Colonic mucosa (tissue), 4 donors: ENCODE measurements around the gene C1orf198. TPM values are rescaled to one million over a fixed set of nuclear protein-coding genes. Genes with fewer than 3 reads are reported as not detected.

Source experiments
- DNase-seq: peaks from one replicate; pipeline ENCODE4 v3.0.0-alpha.2; 2020
- H3K27ac ChIP-seq: fragments of 200-600 bp; one replicate; pipeline ENCODE4 v1.8.0; 2021
- H3K27me3 ChIP-seq: fragments of 200-600 bp; one replicate; pipeline ENCODE4 v1.8.0; 2021
- H3K36me3 ChIP-seq: fragments of 200-600 bp; one replicate; pipeline ENCODE4 v1.8.0; 2021
- H3K4me1 ChIP-seq: fragments of 200-600 bp; one replicate; pipeline ENCODE4 v1.8.0; 2021; ENCODE audit warnings: mild to moderate bottlenecking
- H3K4me3 ChIP-seq: fragments of 200-600 bp; one replicate; pipeline ENCODE4 v1.8.0; 2021
- H3K9ac ChIP-seq, 2 donors: one replicate each; pipeline ENCODE4 v1.7.0; 2013; ENCODE audit warnings: control low read depth in 2 of 2, low read depth in 2 of 2, low read length in 2 of 2
- H3K9me3 ChIP-seq: fragments of 200-600 bp; one replicate; pipeline ENCODE4 v1.8.0; 2021
- intact Hi-C: fragments of 100-400 bp; cut with DNase I; formaldehyde crosslinking; loops from one replicate; pipeline ENCODE4 v1.14.1; 2022
- total RNA-seq, 2 donors: library from RNA; stranded (reverse); fragmentation: NEBNext Ultra II Directional in 1 of 2; extraction: Animal tissue kit (Norgen Biotek cat#: 25700) in 1 of 2; gene quantifications; one replicate each; pipeline ENCODE4 v1.2.1, GENCODE V29; 2021
- TF ChIP-seq, protein P1 (sequence below): fragments of 200-600 bp; IDR thresholded peaks from one replicate; pipeline ENCODE4 v1.8.0; 2022; ENCODE audit warnings: antibody characterized with exemption, mild to moderate bottlenecking
- donor health status: healthy.
- donor health status: DM: no; HTN: no; CAD: no.
- donor health status: DM: no; HTN: no; CAD: no.

The C1orf198 gene
- total RNA-seq, 2 donors from 2014 or later: 19.1 to 24.6 TPM

DNA sequence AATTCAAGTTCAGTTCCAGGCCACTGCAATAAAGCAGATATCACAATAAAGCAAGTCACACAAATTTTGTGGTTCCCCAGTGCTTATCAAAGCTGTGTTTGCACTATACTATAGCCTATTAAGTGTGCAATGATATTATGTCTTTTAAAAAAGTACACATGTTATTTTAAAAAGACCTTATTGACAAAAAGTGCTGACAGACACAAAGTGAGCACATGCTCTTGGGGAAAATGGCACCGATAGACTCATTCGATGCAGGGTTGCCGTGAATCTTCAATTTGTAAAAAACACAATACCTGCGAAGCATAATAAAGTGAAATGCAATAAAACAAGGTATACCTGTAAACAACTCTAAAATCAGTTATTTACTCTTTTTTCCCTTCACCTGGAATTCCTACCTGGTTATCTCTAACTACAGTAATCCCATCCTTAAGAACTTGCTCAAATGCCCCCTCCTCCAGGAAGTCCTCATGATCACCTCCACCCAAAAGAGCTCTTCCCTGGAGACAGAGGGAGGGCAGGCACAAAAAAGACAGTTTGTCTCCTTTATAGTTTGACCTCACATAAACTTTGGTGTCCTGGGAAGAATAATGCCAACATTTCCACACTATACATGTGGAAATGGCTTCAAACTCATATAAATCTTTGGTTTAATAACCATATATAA, 9.7 kb upstream of the C1orf198 start:
- H3K27me3 ChIP-seq: no peaks in the 10 kb centered on the region
- intact Hi-C loops: no loop called here
- DNase-seq: no peak
- no peak overlapping the region for H3K4me3 ChIP-seq
- H3K27ac ChIP-seq: no peak overlapping the region
- no peak overlapping the region for H3K9ac ChIP-seq
- H3K9me3 ChIP-seq: no peaks in the 10 kb centered on the region
- TF ChIP-seq, protein P1, sequence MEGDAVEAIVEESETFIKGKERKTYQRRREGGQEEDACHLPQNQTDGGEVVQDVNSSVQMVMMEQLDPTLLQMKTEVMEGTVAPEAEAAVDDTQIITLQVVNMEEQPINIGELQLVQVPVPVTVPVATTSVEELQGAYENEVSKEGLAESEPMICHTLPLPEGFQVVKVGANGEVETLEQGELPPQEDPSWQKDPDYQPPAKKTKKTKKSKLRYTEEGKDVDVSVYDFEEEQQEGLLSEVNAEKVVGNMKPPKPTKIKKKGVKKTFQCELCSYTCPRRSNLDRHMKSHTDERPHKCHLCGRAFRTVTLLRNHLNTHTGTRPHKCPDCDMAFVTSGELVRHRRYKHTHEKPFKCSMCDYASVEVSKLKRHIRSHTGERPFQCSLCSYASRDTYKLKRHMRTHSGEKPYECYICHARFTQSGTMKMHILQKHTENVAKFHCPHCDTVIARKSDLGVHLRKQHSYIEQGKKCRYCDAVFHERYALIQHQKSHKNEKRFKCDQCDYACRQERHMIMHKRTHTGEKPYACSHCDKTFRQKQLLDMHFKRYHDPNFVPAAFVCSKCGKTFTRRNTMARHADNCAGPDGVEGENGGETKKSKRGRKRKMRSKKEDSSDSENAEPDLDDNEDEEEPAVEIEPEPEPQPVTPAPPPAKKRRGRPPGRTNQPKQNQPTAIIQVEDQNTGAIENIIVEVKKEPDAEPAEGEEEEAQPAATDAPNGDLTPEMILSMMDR: no peak
- no peaks in the 10 kb centered on the region for H3K36me3 ChIP-seq
- H3K4me1 ChIP-seq: no peaks in the 10 kb centered on the region

DNA sequence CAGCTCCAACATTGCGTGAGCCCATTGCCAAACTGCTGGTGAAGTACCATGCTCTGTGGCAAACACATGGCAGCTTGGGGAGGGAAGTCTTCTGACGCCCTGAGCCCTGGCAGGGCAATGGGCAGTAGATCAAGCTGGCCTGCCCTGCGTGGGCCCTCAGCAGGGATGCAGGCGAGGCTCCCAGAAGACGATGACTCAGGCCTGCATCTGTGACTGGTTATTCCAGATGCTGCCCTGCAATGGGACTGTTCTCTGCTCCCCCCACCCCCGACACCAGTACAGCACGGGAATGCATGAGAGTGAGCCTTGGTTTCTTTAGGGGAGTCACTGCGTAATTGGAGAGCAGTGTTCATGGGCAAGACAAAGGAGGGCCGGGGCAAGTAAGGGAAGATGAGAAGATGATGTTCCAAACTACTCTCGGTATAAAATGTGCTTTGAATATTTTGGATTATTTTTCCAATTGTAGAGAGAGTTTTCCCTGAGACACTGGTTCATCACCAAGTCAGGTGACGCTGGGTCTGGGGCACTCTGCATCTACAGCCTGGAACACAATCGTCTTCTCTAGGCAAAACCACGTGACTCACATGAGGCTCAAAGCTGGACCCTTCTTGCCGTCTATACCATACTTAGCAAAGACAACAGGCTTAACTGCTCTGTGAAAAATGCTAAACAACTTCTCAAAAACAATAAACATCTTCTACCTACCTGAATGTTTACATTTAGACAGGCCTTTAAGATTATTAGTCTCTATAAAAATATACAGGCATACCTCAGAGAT, 9.0 kb upstream of the C1orf198 start:
- Histone ChIP-seq H3K27ac (no peak overlapping the region), H3K36me3 (no peaks in the 10 kb centered on the region), H3K4me1 (no peaks in the 10 kb centered on the region), H3K4me3 (no peak overlapping the region), H3K27me3 (no peaks in the 10 kb centered on the region), H3K9me3 (no peaks in the 10 kb centered on the region), H3K9ac (no peak overlapping the region)
- intact Hi-C loops: no loop called here
- no peak for DNase-seq
- TF ChIP-seq, protein P1: no peak

DNA sequence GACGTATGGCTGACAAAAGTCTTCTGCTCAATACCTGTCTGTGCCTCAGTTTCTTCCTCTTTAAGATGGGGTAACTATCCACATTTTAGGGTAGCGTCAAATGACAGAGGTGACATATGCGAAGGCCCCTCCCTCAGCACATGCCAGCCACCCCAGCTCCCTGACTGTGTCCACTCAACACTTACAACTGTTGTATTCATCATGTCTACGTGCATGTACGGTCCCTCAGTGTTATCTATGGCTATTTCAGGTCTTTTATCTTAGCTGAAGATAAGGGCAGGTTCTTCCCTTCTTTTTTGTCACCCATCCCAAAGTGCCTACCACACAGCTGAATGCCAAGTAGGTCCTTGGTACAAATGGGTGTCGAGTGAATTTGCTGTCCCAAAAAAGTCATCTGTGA, 8.3 kb upstream of the C1orf198 start:
- TF ChIP-seq, protein P1: no peak
- no peak overlapping the region for H3K4me3 ChIP-seq
- H3K27me3 ChIP-seq: no peaks in the 10 kb centered on the region
- intact Hi-C loops: no loop called here
- no peak overlapping the region for H3K27ac ChIP-seq
- DNase-seq: no peak
- H3K9me3 ChIP-seq: no peaks in the 10 kb centered on the region
- H3K36me3 ChIP-seq: no peaks in the 10 kb centered on the region
- H3K9ac ChIP-seq: no peak overlapping the region
- H3K4me1 ChIP-seq: no peaks in the 10 kb centered on the region

GRCh38 chr1:230875370-230875769, 7.0 kb upstream of the C1orf198 start:
- Histone ChIP-seq H3K9me3 (no peaks in the 10 kb centered on the region), H3K4me3 (no peak overlapping the region), H3K27me3 (no peaks in the 10 kb centered on the region), H3K27ac (no peak overlapping the region), H3K9ac (no peak overlapping the region), H3K36me3 (no peaks in the 10 kb centered on the region), H3K4me1 (no peaks in the 10 kb centered on the region)
- intact Hi-C loops: no loop called here
- TF ChIP-seq, protein P1: no peak
- no peak for DNase-seq

GRCh38 chr1:230870916-230871315, 2.6 kb upstream of the C1orf198 start:
- peaks cover 12% of the 10 kb centered on the region for H3K4me1 ChIP-seq
- no peaks in the 10 kb centered on the region for H3K36me3 ChIP-seq
- TF ChIP-seq, protein P1: no peak
- DNase-seq: no peak
- H3K9ac ChIP-seq: no peak overlapping the region
- intact Hi-C loops: no loop called here
- H3K27me3 ChIP-seq: no peaks in the 10 kb centered on the region
- no peak overlapping the region for H3K27ac ChIP-seq
- no peaks in the 10 kb centered on the region for H3K9me3 ChIP-seq
- H3K4me3 ChIP-seq: no peak overlapping the region
